GM21786 (cell line): Measurements from ENCODE around the gene SPATA31E1.
"Not testable (repeated sequence)": the region's sequence is repeated elsewhere in the genome, so short reads cannot be mapped to it uniquely, and the experiment has no call there.

ENCODE experiments used
- ATAC-seq: cut with Tn5 transposase; IDR thresholded peaks from one replicate; pipeline ENCODE4 v1.9.1; 2021; ENCODE audit not compliant: unreplicated experiment

The SPATA31E1 gene

DNA sequence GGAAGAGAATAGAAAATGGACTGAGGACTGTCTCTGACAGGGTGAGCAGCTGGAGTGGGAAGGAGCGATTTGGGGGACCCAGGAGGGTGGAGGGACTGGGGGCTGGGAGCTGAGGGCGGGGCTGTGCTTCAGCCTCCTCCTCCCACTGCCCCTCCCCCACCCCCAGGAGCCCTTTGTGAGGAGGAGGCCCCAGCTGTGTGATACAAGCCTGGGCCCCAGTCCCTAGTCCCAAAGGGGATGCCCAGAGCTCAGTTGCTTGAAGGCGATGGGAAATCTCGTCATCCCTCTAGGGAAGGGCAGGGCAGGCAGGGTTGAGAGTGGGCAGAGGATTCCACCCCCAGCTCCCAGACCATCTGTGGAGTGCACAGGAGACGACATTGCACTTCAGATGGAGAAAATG, at the start of gene SPATA31E1:
Gene SPATA31E1, plus strand, starts transcription at position 251 of the 400 bp plus-strand sequence. Its CDS starts 15 bp downstream, at position 266.
- no peak for ATAC-seq

DNA sequence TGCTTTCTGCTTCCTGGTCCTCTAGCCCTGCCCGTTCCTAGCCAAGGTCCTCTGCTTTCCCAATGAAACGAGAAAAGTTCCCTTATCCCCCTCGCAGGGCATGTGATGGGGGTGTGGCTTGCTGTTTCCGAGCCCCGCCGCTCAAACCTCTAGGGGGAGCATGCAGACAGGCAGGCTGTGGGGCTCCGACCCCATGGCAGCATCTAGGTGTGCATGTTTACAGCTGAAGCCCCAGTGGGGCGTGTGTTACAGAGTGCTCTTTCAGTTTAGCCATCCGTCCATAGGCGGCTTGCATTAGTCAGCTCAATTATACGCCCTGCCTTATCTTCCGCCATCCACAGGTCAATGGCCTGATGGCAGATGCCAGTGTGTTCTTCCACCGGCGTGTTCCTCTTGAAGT, 48.3 kb upstream of the SPATA31E1 start:
- no peak for ATAC-seq

GRCh38 chr9:87836536-87836935, 46.1 kb upstream of the SPATA31E1 start:
- ATAC-seq = no peak

- no peak for ATAC-seq
Measured at GRCh38 chr9:87836951-87837705, 45.5 kb upstream of the SPATA31E1 start.

GRCh38 chr9:87840134-87840533, 42.5 kb upstream of the SPATA31E1 start:
- no peak for ATAC-seq

GRCh38 chr9:87842878-87843585, 39.6 kb upstream of the SPATA31E1 start:
- ATAC-seq = no peak

- no peak for ATAC-seq
Measured at GRCh38 chr9:87844506-87844905, 38.2 kb upstream of the SPATA31E1 start.

GRCh38 chr9:87847817-87848216, 34.9 kb upstream of the SPATA31E1 start:
- not testable (repeated sequence) for ATAC-seq

GRCh38 chr9:87849144-87849758, 33.4 kb upstream of the SPATA31E1 start:
- no peak for ATAC-seq

DNA sequence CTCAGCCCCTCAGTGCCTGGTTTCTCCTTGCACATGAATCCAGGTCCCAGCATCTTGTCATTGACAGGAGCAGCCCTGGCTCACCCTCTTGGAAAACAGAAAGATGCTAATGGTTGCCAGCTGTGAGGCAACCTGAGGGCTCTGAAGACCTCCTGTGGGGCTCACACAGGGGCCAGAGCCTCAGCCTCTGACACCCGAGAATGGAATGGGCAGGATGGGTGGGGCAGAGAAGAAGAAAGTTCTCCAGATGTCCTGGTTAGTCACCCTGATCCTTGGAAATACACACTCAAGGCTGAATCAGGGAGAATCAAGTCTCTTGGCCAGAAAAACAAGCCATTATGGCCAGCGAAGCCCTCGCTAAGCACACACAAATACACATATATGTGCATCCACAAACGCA, 32.3 kb upstream of the SPATA31E1 start:
- no peak for ATAC-seq

GRCh38 chr9:87851186-87851585, 31.5 kb upstream of the SPATA31E1 start:
- ATAC-seq = not testable (repeated sequence)

DNA sequence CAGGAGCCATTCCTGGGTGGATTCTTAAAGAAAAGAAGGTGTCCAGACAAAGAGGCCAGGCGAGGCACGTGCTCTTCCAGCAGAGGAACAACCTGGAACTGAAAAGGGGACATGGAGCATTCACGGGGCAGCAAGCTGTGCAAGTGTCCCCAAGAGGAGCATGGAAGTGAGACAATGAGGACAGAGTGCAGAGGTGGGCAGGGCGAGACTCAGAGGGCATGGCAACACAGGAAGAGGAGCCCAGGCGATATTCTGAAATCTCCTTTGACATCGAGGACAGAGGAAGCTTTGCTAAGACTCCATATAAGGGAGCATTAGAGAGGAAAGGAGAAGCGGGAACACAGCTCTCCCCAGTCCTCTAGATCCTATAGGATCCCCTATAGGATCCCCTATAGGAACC, 29.4 kb upstream of the SPATA31E1 start:
- ATAC-seq = no peak

DNA sequence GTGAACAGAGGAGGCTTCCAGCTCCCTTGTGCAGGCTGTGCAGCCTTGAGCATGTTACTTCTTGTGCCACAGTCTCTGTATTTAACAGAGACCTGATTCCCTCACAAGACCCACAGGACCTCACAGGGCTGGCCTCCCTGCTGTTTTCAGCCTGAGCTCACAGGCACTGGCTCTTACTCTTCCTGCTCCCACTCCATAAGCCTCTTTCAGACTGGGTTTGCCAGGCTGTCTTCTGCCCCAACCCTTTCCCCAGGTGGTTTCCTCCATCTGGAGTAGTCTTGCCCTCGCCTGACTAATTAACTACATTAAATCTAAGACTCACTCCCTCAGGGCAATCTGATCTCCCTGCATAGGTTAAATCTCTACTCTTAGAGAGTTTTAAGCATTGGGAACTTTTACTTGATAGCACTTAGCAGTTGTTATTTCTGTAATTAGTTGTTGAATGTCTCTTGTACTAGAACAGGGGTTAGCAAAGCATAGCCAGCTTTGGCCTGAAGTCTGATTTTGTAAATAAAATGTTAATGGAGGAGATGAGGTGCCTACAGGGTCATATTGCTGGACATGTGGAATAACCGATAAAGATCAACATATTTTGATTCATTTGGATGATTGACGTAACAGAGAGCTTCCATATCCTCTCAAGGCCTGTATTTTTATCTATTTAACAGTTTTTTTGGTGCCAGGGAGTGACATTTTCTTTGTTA, 28.6 kb upstream of the SPATA31E1 start:
- ATAC-seq = no peak

GRCh38 chr9:87854580-87854955, 28.1 kb upstream of the SPATA31E1 start:
- no peak for ATAC-seq

DNA sequence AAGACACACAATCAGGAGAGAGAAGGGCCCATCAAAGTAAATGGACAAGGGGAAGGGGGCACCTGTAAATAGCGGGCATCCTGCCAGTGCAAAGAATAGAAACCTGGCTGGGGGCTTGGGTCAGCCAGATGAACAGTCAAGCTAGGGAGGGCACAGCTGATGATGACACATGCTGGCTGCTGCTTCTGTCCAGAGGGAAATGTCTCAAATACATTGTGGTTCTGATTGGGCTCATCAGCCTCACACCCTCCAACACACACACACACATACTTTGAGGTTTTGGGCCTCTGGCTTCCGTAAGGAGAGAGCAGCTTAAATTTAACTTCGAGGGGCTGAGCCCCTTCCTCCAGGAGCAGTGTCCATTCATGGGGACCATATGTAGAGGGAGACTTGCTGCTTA, 27.6 kb upstream of the SPATA31E1 start:
- no peak for ATAC-seq

GRCh38 chr9:87857141-87857947, 25.3 kb upstream of the SPATA31E1 start:
- ATAC-seq = no peak

- ATAC-seq = no peak
Measured at GRCh38 chr9:87857948-87858335, 24.7 kb upstream of the SPATA31E1 start.

DNA sequence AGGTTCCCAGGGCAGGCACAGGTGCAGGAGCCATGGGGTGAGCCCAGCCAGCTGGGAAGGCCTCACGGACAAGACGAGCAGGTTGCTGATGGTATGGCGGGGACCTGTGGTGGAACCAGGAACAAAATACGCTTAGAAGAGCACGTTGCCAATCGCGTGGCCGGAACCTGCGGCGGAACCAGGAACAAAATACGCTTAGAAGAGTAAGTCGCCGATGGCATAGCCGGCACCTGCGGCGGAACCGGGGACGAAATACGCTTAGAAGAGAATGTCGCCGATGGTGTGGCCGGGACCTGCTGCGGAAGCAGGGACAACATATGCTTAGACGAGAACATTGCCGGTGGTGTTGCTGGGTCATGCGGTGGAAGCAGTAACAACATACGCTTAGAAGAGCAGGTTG, 23.5 kb upstream of the SPATA31E1 start:
- no peak for ATAC-seq

- no peak for ATAC-seq
Measured at GRCh38 chr9:87859786-87860185, 22.9 kb upstream of the SPATA31E1 start.

GRCh38 chr9:87861332-87861731, 21.3 kb upstream of the SPATA31E1 start:
- no peak for ATAC-seq
